Measurements from ENCODE around the gene ARSG. TPM values are rescaled to one million over a fixed set of nuclear protein-coding genes. Genes with fewer than 3 reads are reported as not detected.

Gene ARSG
- total and polyA plus RNA-seq, 2 donors (not counting 1 experiment from before 2014, with no cell fraction given) = 5.5 to 18.4 TPM

DNA sequence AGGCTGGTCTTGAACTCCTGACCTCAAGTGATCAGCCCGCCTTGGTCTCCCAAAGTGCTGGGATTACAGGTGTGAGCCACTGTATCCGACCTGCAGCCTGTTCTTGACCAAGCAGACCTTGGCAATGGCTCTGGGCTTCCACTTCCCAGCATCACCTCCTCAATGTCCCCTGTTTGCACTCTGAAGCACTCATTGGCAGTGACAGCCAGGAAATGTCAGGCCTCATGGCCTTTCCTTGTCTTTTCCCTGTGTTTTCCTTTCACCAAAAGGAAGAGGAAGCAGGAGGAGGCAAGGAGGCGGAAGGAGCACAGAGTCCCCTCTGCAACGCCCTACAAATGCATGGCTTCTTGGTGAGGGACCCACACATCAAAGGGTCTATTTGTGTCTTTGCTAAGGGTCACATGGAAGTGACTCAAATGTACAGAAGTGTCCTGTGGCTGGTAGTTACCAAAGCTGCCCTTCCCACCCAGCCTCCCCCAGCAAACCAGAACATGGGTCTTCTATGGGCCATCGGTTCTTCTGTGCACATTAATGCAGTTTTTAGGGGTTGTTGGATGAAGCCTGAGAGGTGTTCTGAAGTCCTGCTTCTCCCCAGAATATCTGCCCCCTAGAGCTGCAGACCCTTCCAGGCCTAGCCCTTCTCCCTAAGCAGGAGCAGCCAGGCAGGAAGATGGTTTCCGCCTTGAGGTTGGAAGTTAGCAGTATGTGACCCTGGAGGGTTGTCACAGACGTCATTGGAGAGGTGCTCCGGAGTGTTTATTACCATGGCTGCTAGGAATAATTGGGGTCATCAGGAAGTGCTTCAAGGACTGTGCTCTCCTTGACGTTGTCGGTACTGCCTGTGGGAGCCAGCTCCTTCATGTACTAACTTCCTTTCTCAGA is 105.2 kb downstream of the ARSG start:
- H3K4me3 ChIP-seq (ENCODE audit: control extremely low read depth in 1 of 5, extremely low read depth in 1 of 5, insufficient read depth in 1 of 5, low read depth in 2 of 5, low read length in 4 of 5) = no peak overlapping the region
- 69% methylated on average over 7 of the region's 10 CpGs for WGBS (ENCODE audit: insufficient coverage)
- no peaks in the 10 kb centered on the region for H3K9me3 Mint-ChIP-seq (ENCODE audit: insufficient read depth)

More for the DNA sequence above, 105.2 kb downstream of the ARSG start:
- no peak overlapping the region for H3K9ac ChIP-seq (ENCODE audit: low read length)
- intact Hi-C loops (cut with micrococcal nuclease) = loop anchor here (5.0 kb wide), 1 partner anchor 224 kb away; no protein-coding TSS in a partner anchor
- H3K9me3 ChIP-seq (ENCODE audit: control extremely low read depth in 1 of 3, control insufficient read depth in 2 of 3, insufficient read depth in 1 of 3, low read length in 2 of 3) = peaks cover 0 to 16% (median 7%) of the 10 kb centered on the region in 3 donors
- no peak overlapping the region for H3K27ac ChIP-seq (ENCODE audit: low read length in 2 of 2)
- no peak for TF ChIP-seq EZH2 (IDR thresholded peaks at IDR 0.05; ENCODE audit: borderline replicate concordance, insufficient read depth, low read depth, low read length, poor library complexity, severe bottlenecking)
- TF ChIP-seq, protein P1, sequence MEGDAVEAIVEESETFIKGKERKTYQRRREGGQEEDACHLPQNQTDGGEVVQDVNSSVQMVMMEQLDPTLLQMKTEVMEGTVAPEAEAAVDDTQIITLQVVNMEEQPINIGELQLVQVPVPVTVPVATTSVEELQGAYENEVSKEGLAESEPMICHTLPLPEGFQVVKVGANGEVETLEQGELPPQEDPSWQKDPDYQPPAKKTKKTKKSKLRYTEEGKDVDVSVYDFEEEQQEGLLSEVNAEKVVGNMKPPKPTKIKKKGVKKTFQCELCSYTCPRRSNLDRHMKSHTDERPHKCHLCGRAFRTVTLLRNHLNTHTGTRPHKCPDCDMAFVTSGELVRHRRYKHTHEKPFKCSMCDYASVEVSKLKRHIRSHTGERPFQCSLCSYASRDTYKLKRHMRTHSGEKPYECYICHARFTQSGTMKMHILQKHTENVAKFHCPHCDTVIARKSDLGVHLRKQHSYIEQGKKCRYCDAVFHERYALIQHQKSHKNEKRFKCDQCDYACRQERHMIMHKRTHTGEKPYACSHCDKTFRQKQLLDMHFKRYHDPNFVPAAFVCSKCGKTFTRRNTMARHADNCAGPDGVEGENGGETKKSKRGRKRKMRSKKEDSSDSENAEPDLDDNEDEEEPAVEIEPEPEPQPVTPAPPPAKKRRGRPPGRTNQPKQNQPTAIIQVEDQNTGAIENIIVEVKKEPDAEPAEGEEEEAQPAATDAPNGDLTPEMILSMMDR (IDR thresholded peaks at IDR 0.05) = no peak
- H2AFZ ChIP-seq (ENCODE audit: insufficient read depth, low read depth, low read length, poor library complexity, severe bottlenecking) = no peak overlapping the region
- no peak overlapping the region for H3K27ac Mint-ChIP-seq
- ChIA-PET CTCF (interaction anchor here (1.0 to 8.7 kb wide), 3 partner anchors 8 to 213 kb away, joined by 4 to 126 read pairs (median 4); no protein-coding TSS in a partner anchor), POLR2A (no interaction called here)
- no peaks in the 10 kb centered on the region for H3K27me3 ChIP-seq (replicated peaks in 1 of 4; ENCODE audit: control extremely low read depth in 1 of 4, control insufficient read depth in 3 of 4, insufficient read depth in 4 of 4, low read length in 3 of 4)
- H3K4me3 Mint-ChIP-seq = no peak overlapping the region
- peaks cover 0 to 6% of the 10 kb centered on the region in 2 donors for H3K4me1 ChIP-seq (ENCODE audit: control insufficient read depth in 2 of 2, insufficient read depth in 2 of 2, low read length in 2 of 2)
- ATAC-seq (ENCODE audit: low read depth) = no peak
- no peak for DNase-seq
- H3K36me3 ChIP-seq (replicated peaks in 1 of 2; ENCODE audit: control extremely low read depth in 1 of 2, control insufficient read depth in 1 of 2, extremely low read depth in 1 of 2, insufficient read depth in 2 of 2, low read length in 1 of 2) = no peaks in the 10 kb centered on the region
- H3K27me3 Mint-ChIP-seq = peaks cover 3% of the 10 kb centered on the region
- no peaks in the 10 kb centered on the region for H4K20me1 ChIP-seq (ENCODE audit: control insufficient read depth, insufficient read depth, low read length, poor library complexity, severe bottlenecking)
- no peaks in the 10 kb centered on the region for H3K79me2 ChIP-seq (ENCODE audit: control insufficient read depth, insufficient read depth, low read length)
- peaks cover 8% of the 10 kb centered on the region for H3K4me1 Mint-ChIP-seq
- H3K4me2 ChIP-seq (replicated peaks; ENCODE audit: low read depth, low read length, poor library complexity, severe bottlenecking) = no peak overlapping the region

All from B cell (primary cell).